ENCODE data around the gene ZBED6.
"Not testable (repeated sequence)": the region's sequence is repeated elsewhere in the genome, so short reads cannot be mapped to it uniquely, and the experiment has no call there.

Gene ZBED6, protein sequence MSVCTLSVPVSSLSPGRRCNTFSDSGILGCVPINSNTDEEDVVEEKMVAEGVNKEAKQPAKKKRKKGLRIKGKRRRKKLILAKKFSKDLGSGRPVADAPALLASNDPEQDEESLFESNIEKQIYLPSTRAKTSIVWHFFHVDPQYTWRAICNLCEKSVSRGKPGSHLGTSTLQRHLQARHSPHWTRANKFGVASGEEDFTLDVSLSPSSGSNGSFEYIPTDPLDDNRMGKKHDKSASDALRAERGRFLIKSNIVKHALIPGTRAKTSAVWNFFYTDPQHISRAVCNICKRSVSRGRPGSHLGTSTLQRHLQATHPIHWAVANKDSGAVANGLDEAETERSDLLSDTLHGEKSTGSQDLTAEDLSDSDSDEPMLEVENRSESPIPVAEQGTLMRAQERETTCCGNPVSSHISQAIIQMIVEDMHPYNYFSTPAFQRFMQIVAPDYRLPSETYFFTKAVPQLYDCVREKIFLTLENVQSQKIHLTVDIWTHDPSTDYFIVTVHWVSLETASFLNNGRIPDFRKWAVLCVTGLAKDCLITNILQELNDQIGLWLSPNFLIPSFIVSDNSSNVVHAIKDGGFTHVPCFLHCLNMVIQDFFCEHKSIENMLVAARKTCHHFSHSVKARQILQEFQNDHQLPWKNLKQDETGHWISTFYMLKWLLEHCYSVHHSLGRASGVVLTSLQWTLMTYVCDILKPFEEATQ (N-terminal part only)

DNA sequence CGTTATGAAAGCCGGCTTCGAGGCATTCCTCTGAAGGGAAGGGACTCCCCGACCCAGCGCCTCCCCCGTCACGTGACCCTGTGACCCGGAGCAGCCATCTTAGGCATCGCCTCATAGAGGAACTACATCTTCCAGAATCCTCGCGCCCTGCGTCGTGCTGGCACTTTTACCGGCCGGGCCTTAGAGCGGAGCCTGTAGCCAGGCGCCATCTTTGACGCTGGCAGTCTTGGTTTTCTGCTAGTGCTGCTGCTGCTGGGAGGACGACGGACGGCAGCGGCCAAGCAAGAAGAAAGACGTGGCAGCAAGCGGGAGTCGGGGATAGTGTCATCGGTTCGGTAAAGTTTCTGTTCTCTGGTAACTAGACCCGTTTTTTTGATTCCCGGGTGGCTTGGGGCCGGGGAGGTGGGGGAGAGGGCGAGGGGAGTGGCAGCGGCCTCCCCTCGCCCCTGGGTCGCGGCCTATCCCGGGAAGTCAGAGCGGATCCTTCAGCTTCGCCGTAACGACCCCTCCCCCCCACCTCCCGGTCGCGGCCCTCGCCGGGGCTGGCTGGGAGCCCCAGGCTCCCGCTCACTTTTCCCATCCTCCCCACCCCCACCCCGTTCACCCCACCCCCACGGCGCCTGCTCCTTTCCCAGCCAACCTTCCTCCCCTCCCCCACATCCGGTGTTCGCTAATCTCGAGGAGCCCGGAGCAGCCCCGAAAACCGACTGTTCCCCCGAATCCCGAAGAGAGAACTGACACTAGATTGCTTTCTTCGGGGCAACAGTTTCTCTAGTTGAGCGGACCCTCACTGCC, at the start of gene ZBED6, which contains the start of gene ZC3H11A:
ZBED6 (plus strand) TSS at position 183 of the 795 bp plus-strand sequence. CDS start 1,900 bp downstream, outside the sequence.
ZC3H11A (plus strand) TSS at position 183 of the 795 bp plus-strand sequence. CDS start 21,448 bp downstream, outside the sequence.
- intact Hi-C loops (cut with DNase I) = loop anchor here (10.0 kb wide), 1 partner anchor 69 kb away; the partner anchor contains the start of gene SNRPE
- peak; percentile 98 to 100 (median 99) for DNase-seq

GRCh38 chr1:203746281-203746680, 49.1 kb upstream of the ZBED6 start:
- DNase-seq = no peak
- intact Hi-C loops (cut with DNase I) = no loop called here

GRCh38 chr1:203751051-203751450, 44.4 kb upstream of the ZBED6 start:
- intact Hi-C loops (cut with DNase I) = no loop called here
- no peak for DNase-seq

DNA sequence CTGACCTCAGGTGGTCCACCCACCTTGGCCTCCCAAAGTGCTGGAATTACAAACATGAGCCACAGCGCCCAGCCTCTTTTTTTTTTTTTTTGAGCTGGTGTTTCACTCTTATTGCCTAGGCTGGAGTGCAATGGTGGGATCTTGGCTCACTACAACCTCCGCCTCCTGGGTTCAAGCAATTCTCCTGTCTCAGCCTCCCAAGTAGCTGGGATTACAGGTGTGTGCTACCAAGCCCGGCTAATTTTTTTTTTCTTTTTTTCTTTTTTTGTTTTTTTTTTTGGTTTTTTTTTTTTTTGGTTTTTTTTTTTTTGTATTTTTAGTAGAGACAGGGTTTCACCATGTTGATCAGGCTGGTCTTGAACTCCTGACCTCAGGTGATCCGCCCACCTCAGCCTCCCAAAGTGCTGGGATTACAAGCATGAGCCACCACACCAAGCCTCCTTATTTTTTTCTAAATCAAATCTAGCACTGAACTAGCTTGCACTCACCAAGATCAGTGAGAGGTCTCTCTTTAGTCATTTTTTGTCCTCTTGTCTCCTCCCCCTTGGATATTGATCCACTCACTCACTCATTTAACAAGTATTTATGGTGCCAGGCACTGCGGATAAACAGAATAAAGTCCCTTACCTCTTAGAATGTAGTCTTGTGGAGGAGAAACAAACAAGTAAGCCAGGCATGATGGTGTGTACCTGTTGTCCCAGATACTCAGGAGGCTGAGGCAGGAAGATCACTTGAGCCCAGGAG, 43.6 kb upstream of the ZBED6 start:
- DNase-seq; intact Hi-C loops (cut with DNase I): not testable (repeated sequence)

DNA sequence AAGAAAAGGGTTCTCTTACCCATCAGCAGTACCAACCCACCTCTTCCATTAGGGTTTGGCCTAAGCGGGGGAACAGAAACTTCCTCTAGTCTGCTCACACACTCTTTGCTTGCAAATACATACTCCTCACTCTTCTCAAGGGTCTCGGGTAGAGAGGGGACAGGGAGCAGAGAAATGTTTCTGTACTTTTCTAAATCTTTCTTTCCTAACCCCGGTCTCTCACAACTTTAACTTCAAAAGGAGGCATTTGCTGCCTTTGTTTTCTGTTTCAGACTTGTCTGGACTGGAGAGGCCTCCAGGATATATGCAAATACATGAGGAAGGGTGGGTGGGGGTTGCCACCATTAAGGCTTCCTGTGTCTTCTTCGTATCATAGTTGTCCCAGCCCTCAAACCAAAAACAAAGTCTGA, 41.0 kb upstream of the ZBED6 start:
- intact Hi-C loops (cut with DNase I) = no loop called here
- DNase-seq = no peak

DNA sequence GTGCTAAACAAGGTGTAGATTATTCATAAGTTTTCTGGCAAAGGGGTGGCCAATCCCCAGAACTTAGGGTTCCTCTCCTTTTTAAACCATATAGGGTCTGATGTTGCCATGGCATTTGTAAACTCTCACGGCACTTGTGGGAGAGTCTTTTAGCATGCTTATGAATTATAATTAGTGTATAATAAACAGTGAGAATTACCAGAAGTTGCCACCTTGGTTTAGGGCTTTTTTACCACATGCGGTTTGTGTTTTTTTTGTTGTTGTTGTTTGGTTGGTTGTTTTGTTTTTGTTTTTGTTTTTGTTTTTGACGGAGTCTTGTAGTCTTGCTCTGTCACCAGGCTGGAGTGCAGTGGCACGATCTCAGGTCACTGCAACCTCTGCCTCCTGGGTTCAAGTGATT, 39.4 kb upstream of the ZBED6 start:
- intact Hi-C loops (cut with DNase I) = no loop called here
- no peak for DNase-seq

DNA sequence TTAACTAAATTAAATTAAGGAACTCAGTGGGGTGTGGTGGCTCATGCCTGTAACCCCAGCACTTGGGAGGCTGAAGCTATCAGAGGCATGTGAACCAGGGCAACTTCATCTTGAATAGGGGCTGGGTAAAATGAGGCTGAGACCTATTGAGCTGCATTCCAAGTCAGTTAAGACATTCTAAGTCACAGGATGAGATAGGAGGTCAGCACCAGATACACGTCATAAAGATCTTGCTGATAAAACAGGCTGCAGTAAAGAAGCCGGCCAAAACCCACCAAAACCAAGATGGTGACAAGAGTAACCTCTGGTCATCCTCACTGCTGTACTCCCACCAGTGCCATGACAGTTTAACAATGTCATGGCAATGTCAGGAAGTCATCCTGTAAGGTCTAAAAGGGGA, 36.7 kb upstream of the ZBED6 start:
- DNase-seq; intact Hi-C loops (cut with DNase I): not testable (repeated sequence)

DNA sequence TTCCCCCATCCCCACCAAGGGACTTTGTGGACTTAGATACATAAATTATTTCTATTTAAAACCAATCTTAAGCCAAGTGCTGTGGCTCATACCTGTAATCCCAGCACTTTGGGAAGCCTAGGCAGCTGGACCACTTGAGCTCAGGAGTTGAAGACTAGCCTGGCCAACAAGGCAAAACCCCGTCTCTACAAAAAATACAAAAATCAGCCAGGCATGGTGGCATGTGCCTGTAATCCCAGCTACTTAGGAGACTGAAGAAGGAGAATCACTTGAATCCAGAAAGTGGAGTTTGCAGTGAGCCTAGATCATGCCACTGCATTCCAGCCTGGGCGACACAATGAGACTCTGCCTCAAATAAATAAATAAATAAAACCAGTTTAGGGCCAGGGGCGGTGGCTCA, 34.9 kb upstream of the ZBED6 start:
- no peak for DNase-seq
- intact Hi-C loops (cut with DNase I) = no loop called here

- intact Hi-C loops (cut with DNase I); DNase-seq: not testable (repeated sequence)
These were observed 33.5 kb upstream of the ZBED6 start for GRCh38 chr1:203761958-203762357.

GRCh38 chr1:203763505-203763904, 31.9 kb upstream of the ZBED6 start:
- intact Hi-C loops (cut with DNase I) = no loop called here
- DNase-seq = no peak

DNA sequence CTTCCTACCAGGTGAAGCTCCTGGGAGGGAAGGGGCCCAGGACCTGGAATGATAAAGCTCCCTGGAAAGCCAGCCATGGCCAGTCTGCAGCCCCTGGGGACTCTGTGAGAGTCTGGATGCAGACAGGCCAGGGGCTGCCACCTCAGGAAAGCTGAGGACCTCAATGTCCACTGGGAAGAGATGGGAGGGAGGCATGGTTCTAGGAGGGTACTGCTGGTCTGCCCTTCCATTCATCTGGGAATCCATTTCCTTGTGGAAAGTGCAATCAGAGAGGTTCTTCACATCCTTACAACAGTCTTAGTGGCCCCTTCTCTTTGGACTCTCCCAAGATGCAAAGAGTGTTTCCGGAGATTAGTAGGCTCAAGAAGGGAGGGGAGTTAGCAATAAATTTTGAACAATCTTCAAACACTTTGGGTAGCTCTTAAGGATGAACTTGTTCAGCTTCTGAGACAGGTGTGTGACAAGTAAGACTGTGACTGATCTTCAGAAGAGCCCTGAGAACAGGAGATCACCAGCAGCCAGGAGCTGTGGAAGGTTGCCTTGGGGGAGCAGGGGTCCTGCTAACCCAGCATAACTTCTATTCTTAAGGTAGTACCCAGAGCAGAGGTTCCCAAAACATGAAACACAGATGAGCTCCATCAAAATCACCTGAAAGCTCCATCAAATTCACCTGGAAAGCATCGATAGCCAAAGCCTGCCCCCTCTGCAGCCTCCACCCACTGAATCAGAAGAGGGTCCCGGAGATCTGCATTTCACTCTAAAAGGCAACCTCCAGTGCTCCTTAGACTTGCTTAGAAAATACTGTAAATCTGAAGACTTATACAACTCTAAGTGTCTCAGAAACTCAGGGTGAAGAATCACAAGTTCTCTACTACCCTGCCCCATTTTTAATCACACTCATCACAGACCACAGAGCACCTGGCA, 31.1 kb upstream of the ZBED6 start:
- intact Hi-C loops (cut with DNase I) = no loop called here
- DNase-seq = no peak

- DNase-seq = no peak
- intact Hi-C loops (cut with DNase I) = no loop called here
These were observed 30.2 kb upstream of the ZBED6 start, which contains the start of gene LAX1 for GRCh38 chr1:203765029-203765837. TSS of gene LAX1 (plus strand) at chr1:203765183. CDS start at chr1:203765566, 383 bp downstream.

- no peak for DNase-seq
- intact Hi-C loops (cut with DNase I) = no loop called here
These were observed 27.2 kb upstream of the ZBED6 start for GRCh38 chr1:203768256-203768655.

DNA sequence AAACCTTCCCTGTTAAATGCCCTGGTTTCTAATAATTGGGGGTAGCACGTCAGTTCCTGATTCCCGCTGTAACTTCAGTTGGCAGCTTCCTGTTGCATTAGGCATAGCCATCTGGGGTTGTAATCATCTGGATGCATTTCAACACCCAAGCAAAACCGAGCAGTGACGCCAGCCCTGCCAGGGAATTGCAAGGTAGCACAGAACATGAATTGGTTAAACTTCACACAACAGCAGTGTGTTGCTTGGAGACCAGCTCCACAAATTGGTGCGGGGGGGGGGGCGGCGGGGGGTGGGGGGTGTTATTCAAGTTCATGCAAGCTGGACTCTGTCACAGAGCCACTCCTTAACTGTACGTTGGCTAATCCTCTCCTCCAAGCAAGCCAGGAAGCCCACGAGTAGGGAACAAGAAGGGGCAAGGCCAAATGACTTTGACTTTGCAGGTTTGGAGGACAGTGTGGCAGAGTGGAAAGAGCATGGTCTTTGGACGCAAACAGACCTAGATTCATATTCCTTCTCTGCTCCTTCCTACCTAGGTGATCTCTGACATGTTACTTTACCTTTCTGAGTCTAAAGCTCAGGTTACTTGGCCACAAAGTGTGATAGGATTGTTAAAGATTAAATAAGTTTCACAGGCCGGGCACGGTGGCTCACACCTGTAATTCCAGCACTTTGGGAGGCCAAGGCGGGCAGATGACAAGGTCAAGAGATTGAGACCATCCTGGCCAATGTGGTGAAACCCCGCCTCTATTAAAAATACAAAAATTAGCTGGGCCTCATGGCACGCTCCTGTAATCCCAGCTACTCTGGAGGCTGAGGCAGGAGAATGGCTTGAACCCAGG, 25.7 kb upstream of the ZBED6 start:
- intact Hi-C loops (cut with DNase I) = no loop called here
- peak in 29 of 42 donors; percentile 3 to 65 (median 25) for DNase-seq

DNA sequence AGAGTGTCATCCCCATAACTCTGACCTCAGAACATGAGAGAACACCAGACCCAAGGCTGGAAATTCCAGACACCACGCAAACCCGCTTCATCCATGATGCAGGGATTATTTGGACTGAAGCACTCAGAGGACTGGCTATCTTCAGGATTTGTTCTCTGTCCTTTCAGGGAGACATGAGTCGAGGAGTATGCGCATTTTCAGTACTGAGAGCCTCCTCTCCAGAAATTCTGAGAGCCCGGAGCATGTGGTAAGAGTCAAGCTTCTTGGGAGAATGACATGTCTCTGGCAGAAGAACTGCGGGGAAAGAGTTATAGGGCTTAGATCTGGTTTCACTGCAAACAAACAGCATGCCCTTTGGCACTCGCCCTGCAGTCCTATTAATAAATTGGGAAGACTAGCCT, 23.5 kb upstream of the ZBED6 start:
- no peak for DNase-seq
- intact Hi-C loops (cut with DNase I) = no loop called here

DNA sequence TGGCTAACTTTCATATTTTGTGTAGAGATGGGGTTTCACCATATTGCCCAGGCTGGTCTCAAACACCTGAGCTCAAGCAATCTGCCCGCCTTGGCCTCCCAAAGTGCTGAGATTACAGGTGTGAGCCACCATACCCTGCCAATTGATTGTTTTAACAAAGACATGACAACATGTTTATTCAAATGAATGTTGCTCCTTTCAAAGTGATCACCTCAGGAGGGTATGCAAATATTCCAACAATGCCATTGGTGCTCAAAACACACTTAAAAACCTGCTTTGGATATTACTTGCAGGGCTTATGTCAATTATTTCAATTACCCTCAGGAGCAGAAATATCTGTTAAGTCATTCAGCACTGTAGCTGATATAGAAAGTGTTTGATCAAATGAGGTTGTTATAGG, 22.6 kb upstream of the ZBED6 start:
- no peak for DNase-seq
- intact Hi-C loops (cut with DNase I) = no loop called here

All from head of caudate nucleus (tissue), 42 donors.